ENCODE results near the gene NR2E3.

DNA sequence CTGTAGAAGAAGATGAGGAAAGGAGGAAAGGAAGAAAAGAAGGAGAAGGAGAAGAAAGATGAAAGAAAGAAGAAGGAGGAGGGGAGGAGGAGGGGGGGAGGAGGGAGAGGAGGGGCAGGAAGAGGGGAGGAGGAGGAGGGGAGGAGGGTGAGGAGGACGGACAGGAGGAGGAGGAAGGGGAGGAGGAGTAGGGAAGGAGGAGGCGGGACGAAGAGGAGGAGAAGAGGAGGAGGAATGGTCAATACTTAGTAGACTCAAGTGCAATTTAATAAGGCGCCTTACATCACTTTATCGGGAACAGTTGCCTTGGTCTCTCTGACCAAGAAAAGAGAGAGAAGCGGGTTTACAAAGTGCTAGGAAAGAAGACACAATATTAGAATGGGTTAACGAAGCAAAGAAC is 23.7 kb upstream of the NR2E3 start:
- TF ChIP-seq, protein P1, sequence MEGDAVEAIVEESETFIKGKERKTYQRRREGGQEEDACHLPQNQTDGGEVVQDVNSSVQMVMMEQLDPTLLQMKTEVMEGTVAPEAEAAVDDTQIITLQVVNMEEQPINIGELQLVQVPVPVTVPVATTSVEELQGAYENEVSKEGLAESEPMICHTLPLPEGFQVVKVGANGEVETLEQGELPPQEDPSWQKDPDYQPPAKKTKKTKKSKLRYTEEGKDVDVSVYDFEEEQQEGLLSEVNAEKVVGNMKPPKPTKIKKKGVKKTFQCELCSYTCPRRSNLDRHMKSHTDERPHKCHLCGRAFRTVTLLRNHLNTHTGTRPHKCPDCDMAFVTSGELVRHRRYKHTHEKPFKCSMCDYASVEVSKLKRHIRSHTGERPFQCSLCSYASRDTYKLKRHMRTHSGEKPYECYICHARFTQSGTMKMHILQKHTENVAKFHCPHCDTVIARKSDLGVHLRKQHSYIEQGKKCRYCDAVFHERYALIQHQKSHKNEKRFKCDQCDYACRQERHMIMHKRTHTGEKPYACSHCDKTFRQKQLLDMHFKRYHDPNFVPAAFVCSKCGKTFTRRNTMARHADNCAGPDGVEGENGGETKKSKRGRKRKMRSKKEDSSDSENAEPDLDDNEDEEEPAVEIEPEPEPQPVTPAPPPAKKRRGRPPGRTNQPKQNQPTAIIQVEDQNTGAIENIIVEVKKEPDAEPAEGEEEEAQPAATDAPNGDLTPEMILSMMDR (conservative IDR thresholded peaks at IDR 0.05; ENCODE audit: low read depth, low read length) = no peak
- TF ChIP-seq EZH2 (IDR thresholded peaks at IDR 0.05; ENCODE audit: low read length, unreplicated experiment) = no peak
